B cell (primary cell): ENCODE results near the gene SOX6. TPM values are rescaled to one million over a fixed set of nuclear protein-coding genes. Genes with fewer than 3 reads are reported as not detected.

Experiments used
- ATAC-seq: fragments of 200-7000 bp; cut with Tn5 transposase; one replicate; pipeline ENCODE4 v1.10.0; 2021; ENCODE audit warnings: low read depth, mild to moderate bottlenecking, moderate number of reproducible peaks, moderate library complexity
- CTCF ChIA-PET: fragments of 350-600 bp; sonication (Branson Sonifier 250); formaldehyde crosslinking; loops from one replicate; lab custom pipeline; 2021; ENCODE audit warnings: antibody characterized with exemption, inconsistent platforms; lab: Charles Lee
- POLR2A ChIA-PET: fragments of 350-600 bp; sonication (Branson Sonifier 250); formaldehyde crosslinking; loops from one replicate; lab custom pipeline; 2021; ENCODE audit warnings: antibody characterized with exemption; lab: Charles Lee
- DNase-seq: peaks from one replicate; pipeline ENCODE4 v3.0.0; 2013
- H2AFZ ChIP-seq: 2 replicates; pipeline ENCODE4 v1.6.1; 2012; ENCODE audit warnings: mild to moderate bottlenecking, low read depth, low read length; ENCODE audit not compliant: insufficient read depth, poor library complexity, severe bottlenecking
- H3K27ac ChIP-seq, 2 donors: 1 replicate in 1 of 2; 2 replicates in 1 of 2; pipeline ENCODE4 v1.5.1; 2012 to 2013; ENCODE audit warnings: low read length in 2 of 2, mild to moderate bottlenecking in 2 of 2, moderate library complexity in 1 of 2
- H3K27me3 ChIP-seq, 4 experiments: fragments of 200-600 bp in 1 of 4; sonication (generic) in 1 of 4; replicated peaks in 1 of 4; 1 replicate in 2 of 4; 2 replicates in 2 of 4; pipeline versions ENCODE4 v1.6.1 to v1.7.0; 2013 to 2016; ENCODE audit warnings: low read length in 3 of 4, mild to moderate bottlenecking in 2 of 4, mixed read lengths in 1 of 4, moderate library complexity in 1 of 4; ENCODE audit not compliant: insufficient read depth in 4 of 4, control insufficient read depth in 3 of 4; ENCODE audit errors: control extremely low read depth in 1 of 4
- H3K36me3 ChIP-seq, 2 experiments: replicated peaks in 1 of 2; 1 replicate in 1 of 2; 2 replicates in 1 of 2; pipeline versions ENCODE4 v1.6.1 to v1.7.1; 2013; ENCODE audit warnings: low read length in 1 of 2; ENCODE audit not compliant: insufficient read depth in 2 of 2, control insufficient read depth in 1 of 2; ENCODE audit errors: control extremely low read depth in 1 of 2, extremely low read depth in 1 of 2
- H3K4me1 ChIP-seq, 2 donors: fragments of 200-600 bp in 1 of 2; sonication (generic) in 1 of 2; 1 replicate in 1 of 2; 2 replicates in 1 of 2; pipeline versions ENCODE4 v1.5.1 to v1.6.1; 2013 to 2017; ENCODE audit warnings: low read length in 2 of 2; ENCODE audit not compliant: control insufficient read depth in 2 of 2, insufficient read depth in 2 of 2
- H3K4me2 ChIP-seq: replicated peaks from 2 replicates; pipeline ENCODE3; 2012; ENCODE audit warnings: mild to moderate bottlenecking, low read depth, low read length; ENCODE audit not compliant: poor library complexity, severe bottlenecking
- H3K4me3 ChIP-seq, 5 experiments: fragments of 200-600 bp in 1 of 5; sonication (generic) in 1 of 5; 1 replicate in 3 of 5; 2 replicates in 2 of 5; pipeline versions ENCODE4 v1.5.1 to v1.7.0; 2011 to 2016; ENCODE audit warnings: low read length in 4 of 5, mild to moderate bottlenecking in 4 of 5, low read depth in 2 of 5, control low read depth in 1 of 5, moderate library complexity in 1 of 5; ENCODE audit not compliant: insufficient read depth in 1 of 5; ENCODE audit errors: control extremely low read depth in 1 of 5, extremely low read depth in 1 of 5
- H3K79me2 ChIP-seq: fragments of 200-600 bp; sonication (generic); one replicate; pipeline ENCODE4 v1.6.0; 2016; ENCODE audit warnings: low read length; ENCODE audit not compliant: control insufficient read depth, insufficient read depth
- H3K9ac ChIP-seq: fragments of 200-600 bp; sonication (generic); 2 replicates; pipeline ENCODE4 v1.6.1; 2017; ENCODE audit warnings: mild to moderate bottlenecking, low read length, moderate library complexity
- H3K9me3 ChIP-seq, 3 donors: one replicate each; pipeline versions ENCODE4 v1.6.1 to v1.7.1; 2013; ENCODE audit warnings: low read length in 2 of 3; ENCODE audit not compliant: control insufficient read depth in 2 of 3, insufficient read depth in 1 of 3; ENCODE audit errors: control extremely low read depth in 1 of 3
- H4K20me1 ChIP-seq: 2 replicates; pipeline ENCODE4 v1.6.0; 2012; ENCODE audit warnings: mild to moderate bottlenecking, low read length; ENCODE audit not compliant: insufficient read depth, control insufficient read depth, poor library complexity, severe bottlenecking
- H3K27ac Mint-ChIP-seq: one replicate; pipeline ENCODE4 v1.8.0; 2021; ENCODE audit warnings: mixed read lengths
- H3K27me3 Mint-ChIP-seq: one replicate; pipeline ENCODE4 v1.8.0; 2021; ENCODE audit warnings: mixed read lengths
- H3K4me1 Mint-ChIP-seq: one replicate; pipeline ENCODE4 v1.8.0; 2021; ENCODE audit warnings: mixed read lengths
- H3K4me3 Mint-ChIP-seq: one replicate; pipeline ENCODE4 v1.8.0; 2021; ENCODE audit warnings: mixed read lengths
- H3K9me3 Mint-ChIP-seq: one replicate; pipeline ENCODE4 v1.8.0; 2022; ENCODE audit warnings: mixed read lengths; ENCODE audit not compliant: insufficient read depth
- EZH2 ChIP-seq: IDR thresholded peaks from 2 replicates; pipeline ENCODE4 v1.6.1; 2012; ENCODE audit warnings: borderline replicate concordance, low read depth, mild to moderate bottlenecking, moderate library complexity, low read length; ENCODE audit not compliant: insufficient read depth, poor library complexity, severe bottlenecking
- WGBS: methylation state at CpG from one replicate; pipeline ENCODE4 v1.1.5; 2013; ENCODE audit warnings: missing lambda C conversion rate; ENCODE audit not compliant: insufficient coverage; 5-methylcytosine and 5-hydroxymethylcytosine counted together
- intact Hi-C: fragments of 100-400 bp; cut with micrococcal nuclease; formaldehyde crosslinking; loops from one replicate; pipeline ENCODE4 v1.10.0; 2022
- polyA plus RNA-seq: library from polyadenylated mRNA; depleted of rRNA; stranded (reverse); fragments of >200 nt; gene quantifications from 2 replicates; pipeline ENCODE4 v1.2.3, GENCODE V29; 2012
- total RNA-seq, 2 donors: library from RNA; stranded (reverse); fragments of 120-200 nt in 1 of 2; gene quantifications; 1 replicate in 1 of 2; 2 replicates in 1 of 2; pipeline versions ENCODE4 v1.2.3 to v1.2.4, GENCODE V29; 2013 to 2022
- TF ChIP-seq, protein P1 (sequence below): fragments of 200-600 bp; IDR thresholded peaks from one replicate; pipeline ENCODE4 v1.8.0; 2022; ENCODE audit warnings: antibody characterized with exemption, mild to moderate bottlenecking

SOX6 gene
- total and polyA plus RNA-seq, 2 donors (not counting 1 experiment from before 2014, with no cell fraction given), result not detected

- Histone ChIP-seq H3K36me3 (no peaks in the 10 kb centered on the region), H3K27me3 (no peaks in the 10 kb centered on the region), H2AFZ (no peak overlapping the region), H3K27ac (no peak overlapping the region), H4K20me1 (no peaks in the 10 kb centered on the region), H3K4me2 (no peak overlapping the region), H3K79me2 (no peaks in the 10 kb centered on the region), H3K4me1 (no peaks in the 10 kb centered on the region), H3K9me3 (no peaks in the 10 kb centered on the region), H3K4me3 (no peak overlapping the region), H3K9ac (no peak overlapping the region)
- DNase-seq (no peak), ATAC-seq (no peak)
- WGBS, result no CpG with 5 or more reads among the region's 1 CpG
- no peaks in the 10 kb centered on the region for H3K9me3 Mint-ChIP-seq
- H3K4me3 Mint-ChIP-seq, result no peak overlapping the region
- intact Hi-C loops, result no loop called here
- H3K27ac Mint-ChIP-seq, result no peak overlapping the region
- TF ChIP-seq, protein P1, sequence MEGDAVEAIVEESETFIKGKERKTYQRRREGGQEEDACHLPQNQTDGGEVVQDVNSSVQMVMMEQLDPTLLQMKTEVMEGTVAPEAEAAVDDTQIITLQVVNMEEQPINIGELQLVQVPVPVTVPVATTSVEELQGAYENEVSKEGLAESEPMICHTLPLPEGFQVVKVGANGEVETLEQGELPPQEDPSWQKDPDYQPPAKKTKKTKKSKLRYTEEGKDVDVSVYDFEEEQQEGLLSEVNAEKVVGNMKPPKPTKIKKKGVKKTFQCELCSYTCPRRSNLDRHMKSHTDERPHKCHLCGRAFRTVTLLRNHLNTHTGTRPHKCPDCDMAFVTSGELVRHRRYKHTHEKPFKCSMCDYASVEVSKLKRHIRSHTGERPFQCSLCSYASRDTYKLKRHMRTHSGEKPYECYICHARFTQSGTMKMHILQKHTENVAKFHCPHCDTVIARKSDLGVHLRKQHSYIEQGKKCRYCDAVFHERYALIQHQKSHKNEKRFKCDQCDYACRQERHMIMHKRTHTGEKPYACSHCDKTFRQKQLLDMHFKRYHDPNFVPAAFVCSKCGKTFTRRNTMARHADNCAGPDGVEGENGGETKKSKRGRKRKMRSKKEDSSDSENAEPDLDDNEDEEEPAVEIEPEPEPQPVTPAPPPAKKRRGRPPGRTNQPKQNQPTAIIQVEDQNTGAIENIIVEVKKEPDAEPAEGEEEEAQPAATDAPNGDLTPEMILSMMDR, result no peak
- TF ChIP-seq EZH2, result no peak
- ChIA-PET CTCF (no interaction called here), POLR2A (no interaction called here)
- H3K4me1 Mint-ChIP-seq, result no peaks in the 10 kb centered on the region
- H3K27me3 Mint-ChIP-seq, result no peaks in the 10 kb centered on the region
Observed at GRCh38 chr11:16403851-16404250, 47.5 kb upstream of the SOX6 start.

DNA sequence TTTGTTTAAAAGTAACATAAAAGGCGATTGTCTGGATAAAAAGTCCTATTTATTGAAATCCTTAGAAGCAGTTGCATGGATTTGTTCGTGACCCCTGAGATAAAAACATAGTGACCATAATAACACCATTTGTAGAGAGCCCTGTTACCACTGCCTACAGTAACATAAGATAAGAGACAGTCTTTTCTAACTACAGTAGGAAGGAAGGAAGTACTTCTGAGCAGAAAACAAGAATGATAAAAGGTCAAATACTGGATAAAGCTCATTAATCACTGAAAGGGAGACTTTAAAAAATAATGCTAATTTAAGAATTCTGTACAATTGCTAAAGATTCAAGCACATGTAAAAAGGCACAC is 47.1 kb upstream of the SOX6 start:
- TF ChIP-seq, protein P1, result no peak
- no peak for TF ChIP-seq EZH2
- no peak overlapping the region for H2AFZ ChIP-seq
- no peak overlapping the region for H3K4me2 ChIP-seq
- ChIA-PET POLR2A (no interaction called here), CTCF (no interaction called here)
- H3K9me3 Mint-ChIP-seq, result no peaks in the 10 kb centered on the region
- H3K4me1 ChIP-seq, result no peaks in the 10 kb centered on the region
- DNase-seq (no peak), ATAC-seq (no peak)
- intact Hi-C loops, result no loop called here
- no peak overlapping the region for H3K27ac ChIP-seq
- no peaks in the 10 kb centered on the region for H3K79me2 ChIP-seq
- no peaks in the 10 kb centered on the region for H3K27me3 ChIP-seq
- no peak overlapping the region for H3K27ac Mint-ChIP-seq
- no peak overlapping the region for H3K4me3 Mint-ChIP-seq
- no peaks in the 10 kb centered on the region for H3K4me1 Mint-ChIP-seq
- no peak overlapping the region for H3K9ac ChIP-seq
- no CpG with 5 or more reads among the region's 2 CpGs for WGBS
- H3K4me3 ChIP-seq, result no peak overlapping the region
- H4K20me1 ChIP-seq, result no peaks in the 10 kb centered on the region
- H3K36me3 ChIP-seq, result no peaks in the 10 kb centered on the region
- no peaks in the 10 kb centered on the region for H3K9me3 ChIP-seq
- no peaks in the 10 kb centered on the region for H3K27me3 Mint-ChIP-seq
